GM19397 (cell line): Measurements from ENCODE around the gene IGFBP5.

ENCODE experiments used
- ATAC-seq: cut with Tn5 transposase; IDR thresholded peaks from one replicate; pipeline ENCODE4 v1.9.1; 2021; ENCODE audit warnings: mild to moderate bottlenecking, moderate library complexity; ENCODE audit not compliant: unreplicated experiment

IGFBP5 gene

GRCh38 chr2:216695401-216695821, at the start of gene IGFBP5:
Gene IGFBP5, minus strand, starts transcription at chr2:216695549. Its CDS starts 774 bp downstream, at chr2:216694775.
- no peak for ATAC-seq

GRCh38 chr2:216743781-216744180, 48.4 kb upstream of the IGFBP5 start:
- no peak for ATAC-seq

GRCh38 chr2:216742411-216742810, 47.1 kb upstream of the IGFBP5 start:
- ATAC-seq = no peak

- ATAC-seq = no peak
Observed at GRCh38 chr2:216741223-216741593, 45.9 kb upstream of the IGFBP5 start.

- ATAC-seq = no peak
Observed at GRCh38 chr2:216740557-216741222, 45.3 kb upstream of the IGFBP5 start.

- no peak for ATAC-seq
Observed at GRCh38 chr2:216739035-216739434, 43.7 kb upstream of the IGFBP5 start.

GRCh38 chr2:216737676-216738075, 42.3 kb upstream of the IGFBP5 start:
- no peak for ATAC-seq

- no peak for ATAC-seq
Observed at GRCh38 chr2:216736326-216736725, 41.0 kb upstream of the IGFBP5 start.

GRCh38 chr2:216735668-216736067, 40.3 kb upstream of the IGFBP5 start:
- ATAC-seq = no peak

- no peak for ATAC-seq
Observed at GRCh38 chr2:216735086-216735485, 39.7 kb upstream of the IGFBP5 start.

- ATAC-seq = no peak
Observed at GRCh38 chr2:216733046-216733445, 37.7 kb upstream of the IGFBP5 start.

GRCh38 chr2:216732334-216732733, 37.0 kb upstream of the IGFBP5 start:
- no peak for ATAC-seq

GRCh38 chr2:216731465-216731864, 36.1 kb upstream of the IGFBP5 start:
- no peak for ATAC-seq

- ATAC-seq = no peak
Observed at GRCh38 chr2:216730871-216731270, 35.5 kb upstream of the IGFBP5 start.

GRCh38 chr2:216727346-216728122, 32.2 kb upstream of the IGFBP5 start:
- no peak for ATAC-seq

- no peak for ATAC-seq
Observed at GRCh38 chr2:216724190-216724589, 28.8 kb upstream of the IGFBP5 start.

GRCh38 chr2:216721141-216721540, 25.8 kb upstream of the IGFBP5 start:
- ATAC-seq = no peak

- no peak for ATAC-seq
Observed at GRCh38 chr2:216720722-216721121, 25.4 kb upstream of the IGFBP5 start.

GRCh38 chr2:216717907-216718615, 22.7 kb upstream of the IGFBP5 start:
- no peak for ATAC-seq

GRCh38 chr2:216717491-216717901, 22.1 kb upstream of the IGFBP5 start:
- no peak for ATAC-seq

GRCh38 chr2:216716109-216716508, 20.8 kb upstream of the IGFBP5 start:
- no peak for ATAC-seq
